Urothelium cell line (cell line): ENCODE measurements around the gene ZBTB44.
A peak's percentile ranks its signal among the peaks of the same experiment; 100 is the strongest.

Source experiments
- DNase-seq: peaks from one replicate; pipeline ENCODE4 v3.0.0; 2011; ENCODE audit warnings: low spot score, mixed read lengths
- FAIRE-seq: peaks from 2 replicates; lab custom pipeline; 2011; peaks lifted over from hg19 to GRCh38; lab: Jason Lieb, UNC

ZBTB44 gene

GRCh38 chr11:130216591-130217132, 98.1 kb downstream of the ZBTB44 start:
- FAIRE-seq (no peak), DNase-seq (no peak)

- FAIRE-seq: no peak
Observed at GRCh38 chr11:130216221-130216550, 98.5 kb downstream of the ZBTB44 start.

GRCh38 chr11:130215531-130216220, 99.0 kb downstream of the ZBTB44 start:
- FAIRE-seq: no peak
- DNase-seq: no peak

More at GRCh38 chr11:130216221-130216550, 98.5 kb downstream of the ZBTB44 start:
- no peak for DNase-seq

GRCh38 chr11:130214861-130215530, 99.7 kb downstream of the ZBTB44 start:
- no peak for DNase-seq
- no peak for FAIRE-seq

GRCh38 chr11:130213979-130214281, 100.8 kb downstream of the ZBTB44 start:
- peak; percentile 75 for FAIRE-seq
- DNase-seq: no peak

- no peak for FAIRE-seq
- DNase-seq: peak; percentile 73
Observed at GRCh38 chr11:130213143-130213978, 101.4 kb downstream of the ZBTB44 start.

GRCh38 chr11:130212431-130212961, 102.2 kb downstream of the ZBTB44 start:
- FAIRE-seq: no peak
- no peak for DNase-seq

- no peak for FAIRE-seq
- no peak for DNase-seq
Observed at GRCh38 chr11:130211781-130212401, 102.8 kb downstream of the ZBTB44 start.

GRCh38 chr11:130211144-130211543, 103.6 kb downstream of the ZBTB44 start:
- DNase-seq (no peak), FAIRE-seq (no peak)

- no peak for DNase-seq
- FAIRE-seq: no peak
Observed at GRCh38 chr11:130209954-130210854, 104.5 kb downstream of the ZBTB44 start.

GRCh38 chr11:130209128-130209932, 105.4 kb downstream of the ZBTB44 start:
- DNase-seq (no peak), FAIRE-seq (no peak)

GRCh38 chr11:130208241-130209127, 106.2 kb downstream of the ZBTB44 start:
- DNase-seq (no peak), FAIRE-seq (no peak)

GRCh38 chr11:130206141-130206540, 108.6 kb downstream of the ZBTB44 start:
- no peak for FAIRE-seq
- no peak for DNase-seq

GRCh38 chr11:130204703-130205095, 110.0 kb downstream of the ZBTB44 start:
- FAIRE-seq (no peak), DNase-seq (no peak)

- FAIRE-seq (no peak), DNase-seq (no peak)
Observed at GRCh38 chr11:130203766-130204702, 110.7 kb downstream of the ZBTB44 start.

- DNase-seq: no peak
Observed at GRCh38 chr11:130202818-130203689, 111.7 kb downstream of the ZBTB44 start.

More at GRCh38 chr11:130202818-130203689, 111.7 kb downstream of the ZBTB44 start:
- FAIRE-seq: no peak
